WERI-Rb-1 (cell line): ENCODE results near the gene SLC12A2.

Experiments
- DNase-seq: peaks from one replicate; pipeline ENCODE4 v3.0.0-alpha.2; 2020
- H3K27ac ChIP-seq: fragments of 250-450 bp; sonication (Bioruptor Pico); 2 replicates; pipeline ENCODE4 v1.5.1; 2020; ENCODE audit warnings: mild to moderate bottlenecking, moderate library complexity
- H3K27me3 ChIP-seq: fragments of 250-450 bp; sonication (Bioruptor Pico); 2 replicates; pipeline ENCODE4 v1.5.1; 2021; ENCODE audit warnings: mild to moderate bottlenecking, low read depth, moderate library complexity; ENCODE audit not compliant: insufficient read depth, severe bottlenecking
- H3K36me3 ChIP-seq: fragments of 250-450 bp; sonication (Bioruptor Pico); 2 replicates; pipeline ENCODE4 v1.5.1; 2020; ENCODE audit warnings: mild to moderate bottlenecking, moderate library complexity
- H3K4me3 ChIP-seq: 2 replicates; pipeline ENCODE4 v1.5.1; 2011; ENCODE audit warnings: low read depth, mild to moderate bottlenecking, control low read depth, low read length
- H3K9me3 ChIP-seq: fragments of 250-450 bp; sonication (Bioruptor Pico); 2 replicates; pipeline ENCODE4 v1.5.1; 2021; ENCODE audit warnings: mild to moderate bottlenecking, moderate library complexity; ENCODE audit not compliant: severe bottlenecking
- CTCF ChIP-seq: IDR thresholded peaks from 2 replicates; pipeline ENCODE4 v1.5.1; 2011; ENCODE audit warnings: low read depth, mild to moderate bottlenecking, control low read depth, inconsistent platforms, low read length

The SLC12A2 gene

GRCh38 chr5:128053291-128053954 is 30.1 kb upstream of the SLC12A2 start:
- Histone ChIP-seq H3K4me3 (no peak overlapping the region), H3K27ac (no peak overlapping the region), H3K9me3 (no peaks in the 10 kb centered on the region), H3K27me3 (no peaks in the 10 kb centered on the region), H3K36me3 (no peaks in the 10 kb centered on the region)
- TF ChIP-seq CTCF: no peak
- no peak for DNase-seq

- H3K36me3 ChIP-seq: no peaks in the 10 kb centered on the region
- TF ChIP-seq CTCF: no peak
- no peaks in the 10 kb centered on the region for H3K9me3 ChIP-seq
- H3K4me3 ChIP-seq: no peak overlapping the region
- no peak for DNase-seq
- H3K27ac ChIP-seq: no peak overlapping the region
- no peaks in the 10 kb centered on the region for H3K27me3 ChIP-seq
These were observed 22.8 kb upstream of the SLC12A2 start for GRCh38 chr5:128060644-128061385.

- Histone ChIP-seq H3K36me3 (no peaks in the 10 kb centered on the region), H3K27me3 (no peaks in the 10 kb centered on the region), H3K27ac (no peak overlapping the region), H3K9me3 (no peaks in the 10 kb centered on the region), H3K4me3 (no peak overlapping the region)
- TF ChIP-seq CTCF: no peak
- no peak for DNase-seq
These were observed 21.3 kb upstream of the SLC12A2 start for GRCh38 chr5:128062172-128062746.

- Histone ChIP-seq H3K27me3 (no peaks in the 10 kb centered on the region), H3K27ac (no peak overlapping the region), H3K36me3 (no peaks in the 10 kb centered on the region), H3K4me3 (no peak overlapping the region), H3K9me3 (no peaks in the 10 kb centered on the region)
- TF ChIP-seq CTCF: no peak
- no peak for DNase-seq
These were observed 9.4 kb upstream of the SLC12A2 start for GRCh38 chr5:128074171-128074570.

- TF ChIP-seq CTCF: no peak
- Histone ChIP-seq H3K4me3 (no peak overlapping the region), H3K27me3 (no peaks in the 10 kb centered on the region), H3K27ac (no peak overlapping the region), H3K9me3 (no peaks in the 10 kb centered on the region), H3K36me3 (no peaks in the 10 kb centered on the region)
- DNase-seq: no peak
These were observed 8.6 kb upstream of the SLC12A2 start for GRCh38 chr5:128074953-128075352.
